ENCODE measurements around the gene OGG1. TPM values are rescaled to one million over a fixed set of nuclear protein-coding genes. Genes with fewer than 3 reads are reported as not detected.

Gene OGG1
- 23.5 and 24.0 TPM in 2 replicates for total RNA-seq

DNA sequence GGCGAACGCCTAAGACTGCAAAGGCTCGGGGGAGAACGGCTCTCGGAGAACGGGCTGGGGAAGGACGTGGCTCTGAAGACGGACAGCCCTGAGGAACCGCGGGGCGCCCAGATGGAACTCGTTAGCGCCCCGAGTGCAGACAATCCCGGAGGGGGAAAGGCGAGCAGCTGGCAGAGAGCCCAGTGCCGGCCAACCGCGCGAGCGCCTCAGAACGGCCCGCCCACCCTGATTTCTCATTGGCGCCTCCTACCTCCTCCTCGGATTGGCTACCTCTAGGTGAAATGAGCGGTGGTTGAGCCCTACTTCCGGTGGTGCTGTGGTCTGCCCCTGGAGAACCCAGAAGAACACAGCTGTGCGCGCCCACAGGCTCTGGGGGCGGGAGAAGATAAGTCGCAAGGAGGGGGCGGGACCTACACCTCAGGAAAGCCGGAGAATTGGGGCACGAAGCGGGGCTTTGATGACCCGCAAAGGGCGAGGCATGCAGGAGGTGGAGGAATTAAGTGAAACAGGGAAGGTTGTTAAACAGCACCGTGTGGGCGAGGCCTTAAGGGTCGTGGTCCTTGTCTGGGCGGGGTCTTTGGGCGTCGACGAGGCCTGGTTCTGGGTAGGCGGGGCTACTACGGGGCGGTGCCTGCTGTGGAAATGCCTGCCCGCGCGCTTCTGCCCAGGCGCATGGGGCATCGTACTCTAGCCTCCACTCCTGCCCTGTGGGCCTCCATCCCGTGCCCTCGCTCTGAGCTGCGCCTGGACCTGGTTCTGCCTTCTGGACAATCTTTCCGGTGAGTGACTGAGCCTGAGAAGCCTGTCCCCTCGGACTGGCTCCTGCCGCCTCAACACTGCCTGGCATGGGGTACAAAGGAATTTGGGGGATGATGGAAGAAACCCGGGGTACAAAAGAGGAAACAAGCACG is at the start of gene OGG1:
TSS of gene OGG1 (plus strand) at position 308 of the 911 bp plus-strand sequence. CDS start at position 643, 335 bp downstream.

DNA sequence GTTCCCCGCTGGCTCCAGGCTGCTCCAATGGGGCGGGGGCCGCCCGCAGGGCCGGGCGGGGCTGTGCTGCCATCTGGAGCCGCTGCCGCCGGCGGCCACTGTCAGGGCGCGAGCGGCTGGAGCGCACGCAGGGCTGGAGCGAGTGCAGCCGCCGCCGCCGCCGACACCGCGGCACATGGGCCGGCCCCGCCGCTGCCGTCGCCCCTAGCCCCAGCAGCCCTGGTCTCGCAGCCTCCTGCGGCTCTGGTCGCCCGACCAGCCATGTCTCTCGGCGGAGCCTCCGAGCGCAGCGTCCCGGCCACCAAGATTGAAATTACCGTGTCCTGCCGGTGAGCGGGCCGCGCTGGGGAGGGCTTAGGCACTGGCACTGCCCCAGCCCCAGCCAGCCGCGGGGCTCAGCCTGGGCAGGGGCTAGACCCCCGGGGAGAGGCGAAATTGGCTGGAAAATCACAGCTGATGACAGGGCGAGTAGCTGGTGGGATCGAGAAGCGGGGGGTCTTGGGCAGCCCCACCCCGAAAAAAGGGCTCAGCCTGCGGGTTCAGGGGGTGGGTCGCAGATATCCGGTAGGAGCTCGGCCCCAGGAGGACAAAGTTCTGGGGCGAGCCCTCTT is 45.9 kb upstream of the OGG1 start, which contains the start of gene CPNE9:
TSS of gene CPNE9 (plus strand) at position 98 of the 611 bp plus-strand sequence. CDS start at position 262, 164 bp downstream.

DNA sequence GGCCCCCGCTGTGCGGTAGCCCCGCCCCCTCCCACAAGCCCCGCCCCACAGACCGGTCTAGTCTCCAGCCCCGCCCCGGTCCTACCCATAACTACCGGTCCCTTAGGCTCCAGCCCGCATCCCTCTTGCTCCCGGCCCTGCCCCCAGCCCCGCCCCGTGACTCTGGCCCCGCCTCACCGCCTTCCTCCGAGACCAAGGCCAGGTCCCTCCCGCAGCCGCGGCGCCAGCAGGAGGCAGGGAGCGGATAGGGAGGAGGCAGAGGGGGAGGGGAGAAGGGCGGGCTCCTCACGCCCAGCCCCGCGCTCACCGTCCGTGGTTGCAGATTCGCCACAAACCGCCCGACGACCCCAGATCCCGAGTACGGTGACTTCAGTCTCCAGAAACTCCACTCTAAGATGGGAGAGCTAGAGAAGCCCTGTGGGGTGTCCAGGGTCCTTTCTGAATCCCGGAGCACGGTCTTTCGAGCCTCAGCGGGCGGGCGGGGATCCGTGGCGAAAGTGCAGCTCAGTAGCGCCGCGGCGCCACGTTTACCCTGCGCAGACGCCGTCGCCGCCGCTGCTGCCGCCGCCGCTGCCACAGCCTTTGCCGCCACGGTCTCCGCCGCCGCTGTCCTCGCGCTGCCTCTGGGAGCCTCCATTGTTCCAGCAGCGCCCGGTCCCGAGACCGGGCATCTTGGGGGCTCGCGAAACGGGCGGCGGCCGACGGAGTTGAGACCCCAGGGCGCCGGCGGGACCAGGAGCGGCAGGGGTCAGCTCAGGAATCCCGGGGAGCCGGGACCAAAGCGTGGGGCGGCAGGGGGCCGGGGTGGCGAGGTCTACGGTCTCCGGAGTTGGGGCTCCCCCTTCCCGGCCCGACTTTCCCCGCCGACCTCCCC is 18.3 kb upstream of the OGG1 start, which contains the start of gene BRPF1:
TSS of gene BRPF1 (plus strand) at position 530 of the 874 bp plus-strand sequence. CDS start 2,406 bp downstream, outside the sequence.

DNA sequence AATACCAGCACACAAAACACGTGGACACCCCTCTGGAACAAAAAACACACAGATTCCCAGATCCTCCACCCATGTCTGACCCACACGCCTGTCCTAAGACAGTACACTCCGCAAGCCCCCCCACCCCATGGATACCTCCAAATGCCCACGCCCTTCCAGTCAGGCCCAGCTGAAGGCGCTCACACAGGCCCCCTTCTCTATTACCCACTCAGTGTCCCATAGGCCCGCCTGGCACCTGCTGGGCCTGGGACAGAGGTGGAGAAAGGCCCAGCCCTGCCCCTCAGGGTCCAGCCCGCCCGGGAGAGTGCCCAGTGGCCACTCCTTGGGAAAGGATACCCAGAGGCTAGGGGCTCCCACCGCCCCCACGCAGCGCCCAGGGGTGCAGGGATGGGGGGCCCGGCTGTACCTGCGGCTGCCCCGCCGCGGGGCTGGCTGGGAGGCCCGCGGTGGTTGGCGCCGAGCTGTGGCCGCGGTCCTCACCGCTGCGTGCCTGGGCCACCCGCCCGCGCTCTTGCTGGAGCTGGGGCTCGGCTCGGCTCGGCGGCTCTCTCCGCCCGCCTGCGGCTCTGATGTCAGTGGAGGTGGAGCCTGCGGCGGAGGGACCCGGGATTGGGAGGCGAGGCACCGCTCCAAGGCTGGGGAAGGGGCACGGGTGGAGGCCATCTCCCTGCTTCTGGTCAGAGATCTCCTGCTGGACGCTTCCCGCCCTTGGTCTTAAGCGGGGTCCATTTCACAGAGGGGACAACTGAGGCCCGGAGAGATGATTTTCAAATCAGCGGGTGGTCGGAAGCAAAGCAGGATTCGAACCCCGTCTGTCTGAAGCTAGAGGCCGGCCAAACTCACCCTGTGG is 19.9 kb downstream of the OGG1 start, which contains the start of gene CAMK1:
TSS of gene CAMK1 (minus strand) at position 522 of the 850 bp plus-strand sequence. CDS start 2,198 bp downstream, outside the sequence.

DNA sequence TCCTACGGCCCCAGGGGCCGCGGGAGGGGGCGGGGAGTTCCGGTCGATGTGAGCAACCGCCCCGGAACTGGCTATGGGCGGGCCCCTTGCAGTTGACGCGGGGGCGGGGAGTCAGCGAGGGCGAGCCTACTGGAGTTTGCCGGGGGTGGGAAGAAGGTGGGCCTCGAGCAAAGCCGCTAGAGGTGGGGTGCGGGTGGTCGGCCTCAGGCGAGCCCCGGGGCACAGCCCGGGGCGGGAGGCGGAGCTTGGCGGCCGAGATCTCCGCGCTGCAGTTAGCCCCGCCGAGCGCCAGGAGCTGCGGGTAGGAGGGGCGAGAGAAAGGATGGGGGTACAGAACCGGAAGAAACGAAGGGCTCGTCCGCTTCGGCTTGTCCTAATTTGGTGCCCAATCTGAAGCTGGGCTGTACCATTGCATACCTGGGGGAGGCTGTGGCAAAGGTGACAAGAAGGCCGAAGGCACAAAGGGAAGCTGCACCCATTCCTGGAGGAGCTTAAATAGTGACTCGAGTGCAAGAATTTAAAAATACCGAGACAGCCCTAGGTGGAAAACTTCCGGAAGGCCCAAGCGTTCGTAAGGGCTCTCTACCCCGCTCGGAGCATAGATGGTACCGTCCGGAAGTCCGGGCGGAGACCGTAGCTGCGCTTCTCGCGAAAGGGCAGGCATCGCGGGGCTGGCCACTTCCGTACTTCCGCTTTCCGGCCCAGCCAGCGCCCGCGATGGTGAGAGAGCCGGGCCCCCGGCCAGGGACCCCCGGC is 42.8 kb downstream of the OGG1 start, which contains the start of the genes ARPC4 and TADA3:
TSS of gene ARPC4 (plus strand) at position 678 of the 756 bp plus-strand sequence. CDS start at position 718, 40 bp downstream.
TSS of gene TADA3 (minus strand) at position 69 of the 756 bp plus-strand sequence. CDS start 1,007 bp downstream, outside the sequence.

Other genes starting within 250 kb of the OGG1 start
- gene LHFPL4, start 196.1 kb upstream of the OGG1 start, total RNA-seq, result not detected in 2 replicates
- gene MTMR14, start 100.4 kb upstream of the OGG1 start, total RNA-seq, result 43.0 and 43.1 TPM in 2 replicates
- gene CPNE9, start 46.1 kb upstream of the OGG1 start, total RNA-seq, result 0.30 TPM in 1 of 2 replicates, not detected in the other
- gene BRPF1, start 18.2 kb upstream of the OGG1 start, total RNA-seq, result 14.9 and 19.8 TPM in 2 replicates
- gene CAMK1, start 20.0 kb downstream of the OGG1 start, total RNA-seq, result 51.8 and 52.6 TPM in 2 replicates
- gene TADA3, start 42.5 kb downstream of the OGG1 start, total RNA-seq, result 63.8 and 65.6 TPM in 2 replicates
- 295 and 301 TPM in 2 replicates for gene ARPC4, start 43.1 kb downstream of the OGG1 start, total RNA-seq
- 6.1 and 15.0 TPM in 2 replicates for gene TTLL3, start 60.3 kb downstream of the OGG1 start, total RNA-seq
- gene RPUSD3, start 94.1 kb downstream of the OGG1 start, total RNA-seq, result 53.0 and 56.1 TPM in 2 replicates
- not detected in 2 replicates for gene CIDEC, start 130.3 kb downstream of the OGG1 start, total RNA-seq
- gene JAGN1, start 140.7 kb downstream of the OGG1 start, total RNA-seq, result 46.4 and 59.2 TPM in 2 replicates
- 0.07 and 0.34 TPM in 2 replicates for gene IL17RE, start 152.9 kb downstream of the OGG1 start, total RNA-seq
- gene IL17RC, start 167.1 kb downstream of the OGG1 start, total RNA-seq, result 24.9 and 28.7 TPM in 2 replicates
- 25.1 and 29.6 TPM in 2 replicates for gene CRELD1, start 183.9 kb downstream of the OGG1 start, total RNA-seq
- gene PRRT3, start 202.5 kb downstream of the OGG1 start, total RNA-seq, result 1.5 and 1.6 TPM in 2 replicates
- 69.6 and 94.3 TPM in 2 replicates for gene EMC3, start 236.9 kb downstream of the OGG1 start, total RNA-seq

All from mammary microvascular endothelial cell (primary cell).